H9 (cell line): Measurements from ENCODE around the gene NCKAP5L. TPM values are rescaled to one million over a fixed set of nuclear protein-coding genes. Genes with fewer than 3 reads are reported as not detected.

Experiments used
- DNase-seq: peaks from one replicate; pipeline ENCODE4 v3.0.0-alpha.2; 2017
- H2AFZ ChIP-seq: one replicate; pipeline ENCODE4 v1.6.1; 2013; ENCODE audit warnings: mild to moderate bottlenecking, low read length, control low read depth, moderate library complexity
- H2AK5ac ChIP-seq: 2 replicates; pipeline ENCODE4 v1.6.1; 2013; ENCODE audit warnings: low read length, control low read depth, mixed read lengths; ENCODE audit not compliant: insufficient read length
- H2BK120ac ChIP-seq: one replicate; pipeline ENCODE4 v1.6.1; 2013; ENCODE audit warnings: low read depth, mild to moderate bottlenecking, low read length, control low read depth, inconsistent platforms; ENCODE audit not compliant: poor library complexity, severe bottlenecking
- H2BK12ac ChIP-seq: 2 replicates; pipeline ENCODE4 v1.6.1; 2013; ENCODE audit warnings: low read length, control low read depth, mixed read lengths, low read depth; ENCODE audit not compliant: insufficient read length
- H2BK15ac ChIP-seq: 2 replicates; pipeline ENCODE4 v1.6.1; 2013; ENCODE audit warnings: low read depth, low read length, control low read depth
- H2BK20ac ChIP-seq: one replicate; pipeline ENCODE4 v1.6.1; 2013; ENCODE audit warnings: low read depth, mild to moderate bottlenecking, low read length, control low read depth, inconsistent platforms; ENCODE audit not compliant: poor library complexity, severe bottlenecking
- H2BK5ac ChIP-seq: 2 replicates; pipeline ENCODE4 v1.6.1; 2013; ENCODE audit warnings: low read length, control low read depth, mixed read lengths; ENCODE audit not compliant: insufficient read length
- H3K14ac ChIP-seq: 2 replicates; pipeline ENCODE4 v1.6.1; 2013; ENCODE audit warnings: low read length, control low read depth; ENCODE audit not compliant: insufficient read depth
- H3K18ac ChIP-seq: 2 replicates; pipeline ENCODE4 v1.6.1; 2013; ENCODE audit warnings: low read depth, mild to moderate bottlenecking, mixed read lengths, low read length, control low read depth; ENCODE audit not compliant: insufficient read length
- H3K23ac ChIP-seq: 2 replicates; pipeline ENCODE4 v1.6.1; 2013; ENCODE audit warnings: low read length, control low read depth, mixed read lengths, low read depth; ENCODE audit not compliant: insufficient read length
- H3K23me2 ChIP-seq: 2 replicates; pipeline ENCODE4 v1.6.1; 2013; ENCODE audit warnings: low read depth, mild to moderate bottlenecking, mixed read lengths, low read length, control low read depth; ENCODE audit not compliant: insufficient read length, poor library complexity, severe bottlenecking
- H3K27ac ChIP-seq: 2 replicates; pipeline ENCODE4 v1.5.1; 2013; ENCODE audit warnings: low read length, control low read depth, mixed read lengths, low read depth; ENCODE audit not compliant: insufficient read length
- H3K27me3 ChIP-seq: 2 replicates; pipeline ENCODE4 v1.6.1; 2013; ENCODE audit warnings: low read length, control low read depth, inconsistent platforms; ENCODE audit not compliant: insufficient read depth
- H3K4ac ChIP-seq: 2 replicates; pipeline ENCODE4 v1.6.1; 2013; ENCODE audit warnings: low read depth, mild to moderate bottlenecking, control low read depth, inconsistent platforms, low read length, moderate library complexity
- H3K4me1 ChIP-seq: 2 replicates; pipeline ENCODE4 v1.6.1; 2013; ENCODE audit warnings: low read length, control low read depth, inconsistent platforms; ENCODE audit not compliant: insufficient read depth
- H3K4me2 ChIP-seq: 2 replicates; pipeline ENCODE4 v1.6.1; 2013; ENCODE audit warnings: low read length, control low read depth, mixed read lengths; ENCODE audit not compliant: insufficient read length, insufficient read depth
- H3K56ac ChIP-seq: 2 replicates; pipeline ENCODE4 v1.6.1; 2013; ENCODE audit warnings: low read depth, mild to moderate bottlenecking, mixed read lengths, low read length, control low read depth; ENCODE audit not compliant: insufficient read length
- H3K79me1 ChIP-seq: 2 replicates; pipeline ENCODE4 v1.6.1; 2013; ENCODE audit warnings: low read depth, mild to moderate bottlenecking, moderate library complexity, low read length, control low read depth, inconsistent platforms; ENCODE audit not compliant: insufficient read depth, poor library complexity, severe bottlenecking
- H3K79me2 ChIP-seq: 2 replicates; pipeline ENCODE4 v1.6.1; 2013; ENCODE audit warnings: low read length, control low read depth, inconsistent platforms; ENCODE audit not compliant: insufficient read depth
- H3K9ac ChIP-seq: 2 replicates; pipeline ENCODE4 v1.6.1; 2013; ENCODE audit warnings: low read length, control low read depth, mixed read lengths; ENCODE audit not compliant: insufficient read length; ENCODE audit errors: extremely low read depth
- H3K9me3 ChIP-seq: one replicate; pipeline ENCODE4 v1.6.1; 2013; ENCODE audit warnings: low read depth, low read length, inconsistent platforms; ENCODE audit not compliant: control insufficient read depth
- H3T11ph ChIP-seq: one replicate; pipeline ENCODE4 v1.6.1; 2013; ENCODE audit warnings: mild to moderate bottlenecking, low read length, control low read depth, inconsistent platforms
- H4K20me1 ChIP-seq: one replicate; pipeline ENCODE4 v1.6.1; 2013; ENCODE audit not compliant: control insufficient read depth, insufficient read length, insufficient read depth
- H4K5ac ChIP-seq: 2 replicates; pipeline ENCODE4 v1.6.1; 2013; ENCODE audit warnings: low read depth, mild to moderate bottlenecking, mixed read lengths, low read length, control low read depth; ENCODE audit not compliant: insufficient read length
- H4K8ac ChIP-seq: replicated peaks from 2 replicates; pipeline ENCODE4 v1.6.1; 2013; ENCODE audit warnings: low read length, control low read depth, mixed read lengths, low read depth; ENCODE audit not compliant: insufficient read length
- H4K91ac ChIP-seq: 2 replicates; pipeline ENCODE4 v1.6.1; 2013; ENCODE audit warnings: low read depth, mild to moderate bottlenecking, moderate library complexity, mixed read lengths, low read length, control low read depth; ENCODE audit not compliant: insufficient read length
- H3K27ac Mint-ChIP-seq, 3 experiments: 2 replicates in 2 of 3; 3 replicates in 1 of 3; pipeline ENCODE4 v1.8.0; 2020 to 2021; ENCODE audit warnings: mixed read lengths in 3 of 3, mild to moderate bottlenecking in 1 of 3, moderate library complexity in 1 of 3
- H3K27me3 Mint-ChIP-seq: 2 replicates; pipeline ENCODE4 v1.8.0; 2021; ENCODE audit warnings: low read depth, mild to moderate bottlenecking, moderate library complexity, mixed read lengths
- H3K36me3 Mint-ChIP-seq, 3 experiments: 2 replicates in 2 of 3; 3 replicates in 1 of 3; pipeline ENCODE4 v1.8.0; 2020 to 2021; ENCODE audit warnings: low read depth in 3 of 3, mixed read lengths in 3 of 3; ENCODE audit not compliant: insufficient read depth in 1 of 3
- H3K4me1 Mint-ChIP-seq, 2 experiments: 2 replicates each; pipeline ENCODE4 v1.8.0; 2020; ENCODE audit warnings: mixed read lengths in 2 of 2
- H3K4me3 Mint-ChIP-seq, 2 experiments: 2 replicates in 1 of 2; 3 replicates in 1 of 2; pipeline ENCODE4 v1.8.0; 2020 to 2021; ENCODE audit warnings: mild to moderate bottlenecking in 2 of 2, mixed read lengths in 2 of 2, moderate library complexity in 1 of 2
- H3K9me3 Mint-ChIP-seq, 2 experiments: 2 replicates in 1 of 2; 3 replicates in 1 of 2; pipeline ENCODE4 v1.8.0; 2020; ENCODE audit warnings: mild to moderate bottlenecking in 2 of 2, mixed read lengths in 2 of 2, moderate library complexity in 1 of 2
- WGBS: extraction: QIAGEN DNeasy Blood & Tissue Kit; methylation state at CpG from one replicate; pipeline ENCODE4 v1.1.7; 2013; ENCODE audit warnings: missing lambda C conversion rate, low lambda C conversion rate, mixed read lengths; ENCODE audit not compliant: insufficient read length; ENCODE audit errors: extremely low coverage; 5-methylcytosine and 5-hydroxymethylcytosine counted together
- total RNA-seq: library from RNA; stranded (reverse); gene quantifications from 2 replicates; pipeline ENCODE4 v1.2.1, GENCODE V29; 2021
- TF ChIP-seq, protein P1 (sequence below): fragments of 200-600 bp; sonication (generic); conservative IDR thresholded peaks from 3 replicates; pipeline ENCODE4 v1.8.0; 2021; ENCODE audit warnings: antibody characterized with exemption, mild to moderate bottlenecking

The NCKAP5L gene
- total RNA-seq, 1 experiment from 2014 or later, result 27.7 TPM

DNA sequence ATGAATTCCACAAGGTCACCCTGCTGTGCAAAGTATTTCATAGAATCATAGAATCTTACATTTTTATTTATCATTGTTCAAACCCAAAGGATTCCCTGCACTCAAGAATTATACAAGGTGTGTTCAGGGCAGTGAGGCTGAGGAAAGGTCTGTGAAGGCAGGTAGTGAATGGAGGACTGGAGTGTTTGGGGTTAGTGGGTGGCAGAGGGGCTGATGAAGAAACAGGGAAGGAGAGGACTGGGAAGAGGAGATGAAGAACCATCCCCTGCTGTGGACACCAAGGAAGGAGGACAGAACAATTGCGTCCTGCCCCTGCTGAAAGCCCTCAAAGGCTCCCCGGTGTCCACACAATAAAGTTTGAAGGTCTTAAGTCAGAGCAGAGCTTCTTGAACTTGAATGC, 25.5 kb upstream of the NCKAP5L start:
- Mint-ChIP-seq H3K27ac (peak overlapping the region; percentile 0 to 67 (median 29); a peak in 2 of 7 replicates), H3K4me1 (peaks cover 9 to 14% of the 10 kb centered on the region in 2 experiments), H3K36me3 (no peaks in the 10 kb centered on the region), H3K27me3 (peaks cover 35% of the 10 kb centered on the region), H3K4me3 (no peak overlapping the region), H3K9me3 (peaks cover 0 to 12% of the 10 kb centered on the region in 2 experiments; a peak in 3 of 5 replicates)
- Histone ChIP-seq H4K5ac (no peak overlapping the region), H3K56ac (no peak overlapping the region), H2BK12ac (no peak overlapping the region), H3T11ph (no peak overlapping the region), H4K20me1 (no peaks in the 10 kb centered on the region), H3K4ac (no peak overlapping the region), H2BK5ac (no peak overlapping the region), H3K4me1 (no peaks in the 10 kb centered on the region), H2AK5ac (no peak overlapping the region), H3K79me2 (no peaks in the 10 kb centered on the region), H3K23me2 (no peaks in the 10 kb centered on the region), H2AFZ (no peak overlapping the region), H3K9me3 (no peaks in the 10 kb centered on the region), H3K14ac (no peak overlapping the region), H4K91ac (no peak overlapping the region), H3K27ac (no peak overlapping the region), H2BK120ac (no peak overlapping the region), H3K79me1 (no peaks in the 10 kb centered on the region), H3K27me3 (no peaks in the 10 kb centered on the region), H4K8ac (no peak overlapping the region), H3K9ac (no peak overlapping the region), H2BK15ac (no peak overlapping the region), H3K4me2 (no peak overlapping the region), H3K18ac (no peak overlapping the region), H3K23ac (no peak overlapping the region), H2BK20ac (no peak overlapping the region)
- no CpG with 5 or more reads among the region's 2 CpGs for WGBS
- no peak for DNase-seq
- TF ChIP-seq, protein P1, sequence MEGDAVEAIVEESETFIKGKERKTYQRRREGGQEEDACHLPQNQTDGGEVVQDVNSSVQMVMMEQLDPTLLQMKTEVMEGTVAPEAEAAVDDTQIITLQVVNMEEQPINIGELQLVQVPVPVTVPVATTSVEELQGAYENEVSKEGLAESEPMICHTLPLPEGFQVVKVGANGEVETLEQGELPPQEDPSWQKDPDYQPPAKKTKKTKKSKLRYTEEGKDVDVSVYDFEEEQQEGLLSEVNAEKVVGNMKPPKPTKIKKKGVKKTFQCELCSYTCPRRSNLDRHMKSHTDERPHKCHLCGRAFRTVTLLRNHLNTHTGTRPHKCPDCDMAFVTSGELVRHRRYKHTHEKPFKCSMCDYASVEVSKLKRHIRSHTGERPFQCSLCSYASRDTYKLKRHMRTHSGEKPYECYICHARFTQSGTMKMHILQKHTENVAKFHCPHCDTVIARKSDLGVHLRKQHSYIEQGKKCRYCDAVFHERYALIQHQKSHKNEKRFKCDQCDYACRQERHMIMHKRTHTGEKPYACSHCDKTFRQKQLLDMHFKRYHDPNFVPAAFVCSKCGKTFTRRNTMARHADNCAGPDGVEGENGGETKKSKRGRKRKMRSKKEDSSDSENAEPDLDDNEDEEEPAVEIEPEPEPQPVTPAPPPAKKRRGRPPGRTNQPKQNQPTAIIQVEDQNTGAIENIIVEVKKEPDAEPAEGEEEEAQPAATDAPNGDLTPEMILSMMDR, result no peak
